CD4-positive, alpha-beta T cell (primary cell): ENCODE data around the gene GCN1. TPM values are rescaled to one million over a fixed set of nuclear protein-coding genes. Genes with fewer than 3 reads are reported as not detected.

ENCODE experiments used
- ATAC-seq: fragments of 200-7000 bp; cut with Tn5 transposase; one replicate; pipeline ENCODE4 v1.10.0; 2022; ENCODE audit warnings: mild to moderate bottlenecking; ENCODE audit not compliant: poor library complexity
- CTCF ChIA-PET: fragments of 350-600 bp; sonication (Branson Sonifier 250); formaldehyde crosslinking; loops from one replicate; lab custom pipeline; 2021; ENCODE audit warnings: antibody characterized with exemption, inconsistent platforms; lab: Charles Lee
- POLR2A ChIA-PET: fragments of 350-600 bp; sonication (Branson Sonifier 250); formaldehyde crosslinking; loops from one replicate; lab custom pipeline; 2021; ENCODE audit warnings: antibody characterized with exemption, inconsistent platforms; lab: Charles Lee
- DNase-seq, 14 experiments: peaks; one replicate each; pipeline ENCODE4 v3.0.0-alpha.2; 2013 to 2020; ENCODE audit warnings: mixed read lengths in 2 of 14
- H3K27ac ChIP-seq, 2 donors: one replicate each; pipeline versions ENCODE4 v1.5.1 to v1.7.0; 2013; ENCODE audit warnings: low read length in 2 of 2, low read depth in 1 of 2, mild to moderate bottlenecking in 1 of 2
- H3K27me3 ChIP-seq, 2 experiments: 1 replicate in 1 of 2; 2 replicates in 1 of 2; pipeline versions ENCODE4 v1.6.1 to v1.7.0; 2013; ENCODE audit warnings: low read length in 2 of 2, control low read depth in 1 of 2, mild to moderate bottlenecking in 1 of 2, moderate library complexity in 1 of 2; ENCODE audit not compliant: insufficient read depth in 2 of 2, control insufficient read depth in 1 of 2
- H3K36me3 ChIP-seq: one replicate; pipeline ENCODE4 v1.6.1; 2013; ENCODE audit warnings: low read length, control low read depth; ENCODE audit not compliant: insufficient read depth
- H3K4me1 ChIP-seq: one replicate; pipeline ENCODE4 v1.6.1; 2013; ENCODE audit warnings: low read length, control low read depth; ENCODE audit not compliant: insufficient read depth
- H3K4me3 ChIP-seq: one replicate; pipeline ENCODE4 v1.5.1; 2013; ENCODE audit warnings: mild to moderate bottlenecking, low read length, moderate library complexity
- H3K9me3 ChIP-seq, 2 experiments: 1 replicate in 1 of 2; 2 replicates in 1 of 2; pipeline versions ENCODE4 v1.6.1 to v1.7.0; 2013; ENCODE audit warnings: low read length in 2 of 2, mild to moderate bottlenecking in 2 of 2, control low read depth in 1 of 2, moderate library complexity in 1 of 2; ENCODE audit not compliant: control insufficient read depth in 1 of 2, insufficient read depth in 1 of 2
- H3K27ac Mint-ChIP-seq: one replicate; pipeline ENCODE4 v1.8.0; 2020; ENCODE audit warnings: mixed read lengths
- H3K27me3 Mint-ChIP-seq: one replicate; pipeline ENCODE4 v1.8.0; 2021; ENCODE audit warnings: mixed read lengths
- H3K36me3 Mint-ChIP-seq: one replicate; pipeline ENCODE4 v1.8.0; 2021; ENCODE audit warnings: low read depth, mixed read lengths
- H3K4me1 Mint-ChIP-seq: one replicate; pipeline ENCODE4 v1.8.0; 2021; ENCODE audit warnings: low read depth, mixed read lengths
- H3K4me3 Mint-ChIP-seq: one replicate; pipeline ENCODE4 v1.8.0; 2020; ENCODE audit warnings: mild to moderate bottlenecking, mixed read lengths
- H3K9me3 Mint-ChIP-seq: one replicate; pipeline ENCODE4 v1.8.0; 2020; ENCODE audit warnings: mixed read lengths
- intact Hi-C, 2 experiments: fragments of 100-400 bp; cut with DNase I in 1 of 2; cut with micrococcal nuclease in 1 of 2; formaldehyde crosslinking; loops; one replicate each; pipeline versions ENCODE4 v1.15.1 to v1.9.0; 2023 to 2025; cut with DNase I, micrococcal nuclease
- total RNA-seq, 174 experiments: library from RNA in 2 of 174; stranded (reverse) in 2 of 174; gene quantifications; one replicate each; pipeline ENCODE4 v1.2.3 and lab custom pipeline; 2021 to 2026
- TF ChIP-seq, protein P1 (sequence below): fragments of 200-600 bp; IDR thresholded peaks from one replicate; pipeline ENCODE4 v1.8.0; 2022; ENCODE audit warnings: antibody characterized with exemption, mild to moderate bottlenecking

The GCN1 gene
- total RNA-seq, 2 experiments from 2014 or later: 121 to 128 TPM

DNA sequence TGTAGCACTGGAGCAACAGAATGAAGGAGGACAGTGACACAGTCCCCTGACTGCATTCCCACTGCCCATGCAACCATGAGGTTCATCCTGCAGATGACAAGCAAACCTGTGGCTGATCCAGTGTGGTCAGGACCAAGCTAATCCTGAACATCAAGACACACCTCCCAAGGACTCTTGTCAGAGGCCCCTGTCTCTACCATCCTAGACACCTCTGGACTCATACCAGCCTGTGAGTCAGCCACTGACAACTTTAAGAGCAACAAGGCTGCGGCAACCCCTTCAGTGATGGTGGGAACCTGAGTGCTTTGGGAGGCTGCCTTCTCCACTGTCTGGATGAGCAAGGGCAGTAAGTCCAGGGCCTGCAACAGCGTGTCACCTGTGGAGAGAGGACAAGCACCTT is 24.6 kb downstream of the GCN1 start:
- CTCF ChIA-PET: interaction anchor here (1.3 kb wide), 1 partner anchor 26 kb away, joined by 3 read pairs; no protein-coding TSS in a partner anchor
- no peaks in the 10 kb centered on the region for H3K9me3 Mint-ChIP-seq
- intact Hi-C loops: no loop called here

DNA sequence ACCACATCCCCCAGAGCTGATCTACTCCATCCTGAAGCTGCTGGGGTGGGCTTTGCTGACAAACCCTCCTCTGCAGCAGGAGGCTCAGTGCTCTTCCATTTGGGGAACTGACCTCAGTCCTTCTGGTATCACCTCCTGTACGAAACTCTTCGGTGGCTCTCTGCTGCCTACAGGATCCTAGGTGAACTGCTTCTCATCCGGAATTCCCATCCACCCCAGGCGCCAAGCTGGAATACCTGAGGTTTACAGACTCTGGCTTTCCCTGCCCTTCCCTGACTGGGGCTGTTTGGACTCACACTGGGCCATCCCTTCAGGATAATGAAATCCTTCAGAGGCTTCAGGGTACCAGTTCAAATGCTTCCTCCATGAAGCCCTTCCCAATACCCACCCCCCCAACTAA is 26.2 kb downstream of the GCN1 start:
- no peaks in the 10 kb centered on the region for H3K27me3 ChIP-seq
- no peaks in the 10 kb centered on the region for H3K9me3 ChIP-seq
- TF ChIP-seq, protein P1, sequence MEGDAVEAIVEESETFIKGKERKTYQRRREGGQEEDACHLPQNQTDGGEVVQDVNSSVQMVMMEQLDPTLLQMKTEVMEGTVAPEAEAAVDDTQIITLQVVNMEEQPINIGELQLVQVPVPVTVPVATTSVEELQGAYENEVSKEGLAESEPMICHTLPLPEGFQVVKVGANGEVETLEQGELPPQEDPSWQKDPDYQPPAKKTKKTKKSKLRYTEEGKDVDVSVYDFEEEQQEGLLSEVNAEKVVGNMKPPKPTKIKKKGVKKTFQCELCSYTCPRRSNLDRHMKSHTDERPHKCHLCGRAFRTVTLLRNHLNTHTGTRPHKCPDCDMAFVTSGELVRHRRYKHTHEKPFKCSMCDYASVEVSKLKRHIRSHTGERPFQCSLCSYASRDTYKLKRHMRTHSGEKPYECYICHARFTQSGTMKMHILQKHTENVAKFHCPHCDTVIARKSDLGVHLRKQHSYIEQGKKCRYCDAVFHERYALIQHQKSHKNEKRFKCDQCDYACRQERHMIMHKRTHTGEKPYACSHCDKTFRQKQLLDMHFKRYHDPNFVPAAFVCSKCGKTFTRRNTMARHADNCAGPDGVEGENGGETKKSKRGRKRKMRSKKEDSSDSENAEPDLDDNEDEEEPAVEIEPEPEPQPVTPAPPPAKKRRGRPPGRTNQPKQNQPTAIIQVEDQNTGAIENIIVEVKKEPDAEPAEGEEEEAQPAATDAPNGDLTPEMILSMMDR: no peak
- H3K4me1 ChIP-seq: no peaks in the 10 kb centered on the region
- Mint-ChIP-seq H3K4me3 (no peak overlapping the region), H3K27ac (no peak overlapping the region), H3K9me3 (no peaks in the 10 kb centered on the region), H3K4me1 (no peaks in the 10 kb centered on the region), H3K36me3 (peaks cover 78% of the 10 kb centered on the region), H3K27me3 (no peaks in the 10 kb centered on the region)
- H3K27ac ChIP-seq: no peak overlapping the region
- peaks cover 71% of the 10 kb centered on the region for H3K36me3 ChIP-seq
- DNase-seq: no peak
- POLR2A ChIA-PET: interaction anchor here (1.8 kb wide), 1 partner anchor 33 kb away, joined by 6 read pairs; the partner anchor contains the start of gene RPLP0
- intact Hi-C loops: no loop called here
- CTCF ChIA-PET: interaction anchor here (0.6 to 0.8 kb wide), 2 partner anchors 36 to 93 kb away, joined by 3 read pairs; no protein-coding TSS in a partner anchor
- ATAC-seq: no peak
- no peak overlapping the region for H3K4me3 ChIP-seq

More for the DNA sequence above, 24.6 kb downstream of the GCN1 start:
- H3K27me3 Mint-ChIP-seq: no peaks in the 10 kb centered on the region
- no peaks in the 10 kb centered on the region for H3K27me3 ChIP-seq
- no peaks in the 10 kb centered on the region for H3K4me1 ChIP-seq
- peaks cover 80% of the 10 kb centered on the region for H3K36me3 Mint-ChIP-seq
- no peaks in the 10 kb centered on the region for H3K4me1 Mint-ChIP-seq
- no peak for ATAC-seq
- H3K9me3 ChIP-seq: no peaks in the 10 kb centered on the region
- H3K4me3 Mint-ChIP-seq: no peak overlapping the region
- peaks cover 73% of the 10 kb centered on the region for H3K36me3 ChIP-seq
- DNase-seq: no peak
- no peak overlapping the region for H3K4me3 ChIP-seq
- POLR2A ChIA-PET: no interaction called here
- H3K27ac Mint-ChIP-seq: no peak overlapping the region
- H3K27ac ChIP-seq: no peak overlapping the region
- TF ChIP-seq, protein P1: no peak

DNA sequence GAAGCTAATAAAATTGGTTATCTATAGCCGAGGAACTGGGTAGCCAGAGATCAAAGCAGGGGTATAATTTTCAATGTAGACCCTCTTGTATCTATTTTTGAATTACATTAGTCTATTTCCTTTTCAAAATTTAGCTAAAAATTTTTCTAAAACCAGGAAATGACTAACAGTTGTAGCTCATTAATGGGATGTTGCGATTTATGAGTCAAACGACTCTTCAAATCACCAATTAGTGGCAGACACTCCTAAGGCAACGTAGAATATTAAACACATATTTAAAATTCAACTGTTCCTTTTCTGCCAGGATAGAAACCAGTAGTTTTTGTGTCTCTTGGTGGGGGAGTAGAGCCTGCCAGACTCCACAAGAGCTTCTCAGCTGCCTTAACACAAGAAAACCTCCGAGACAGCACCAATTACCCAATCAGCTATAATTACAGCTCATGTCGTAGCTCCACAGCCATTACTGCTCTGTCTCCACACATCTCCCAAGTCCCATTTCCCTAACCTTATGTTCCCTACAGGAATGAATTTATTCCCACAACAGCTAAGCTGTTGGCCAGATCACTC is 26.9 kb downstream of the GCN1 start:
- no peak overlapping the region for H3K27ac ChIP-seq
- H3K27me3 ChIP-seq: no peaks in the 10 kb centered on the region
- Mint-ChIP-seq H3K27me3 (no peaks in the 10 kb centered on the region), H3K9me3 (no peaks in the 10 kb centered on the region), H3K36me3 (peaks cover 77% of the 10 kb centered on the region), H3K4me3 (no peak overlapping the region), H3K27ac (no peak overlapping the region), H3K4me1 (no peaks in the 10 kb centered on the region)
- TF ChIP-seq, protein P1: no peak
- intact Hi-C loops: no loop called here
- H3K36me3 ChIP-seq: peaks cover 71% of the 10 kb centered on the region
- H3K9me3 ChIP-seq: no peaks in the 10 kb centered on the region
- ChIA-PET POLR2A (interaction anchor here (1.8 kb wide), 1 partner anchor 34 kb away, joined by 6 read pairs; the partner anchor contains the start of gene RPLP0), CTCF (interaction anchor here (0.8 kb wide), 1 partner anchor 36 kb away, joined by 3 read pairs; no protein-coding TSS in a partner anchor)
- H3K4me3 ChIP-seq: no peak overlapping the region
- DNase-seq (no peak), ATAC-seq (no peak)
- H3K4me1 ChIP-seq: no peaks in the 10 kb centered on the region
